HCT116 (cell line): ENCODE data around the gene TOMM40L. TPM values are rescaled to one million over a fixed set of nuclear protein-coding genes. Genes with fewer than 3 reads are reported as not detected.

ENCODE experiments used
- ATAC-seq: fragments of 200-7000 bp; cut with Tn5 transposase; 2 replicates; pipeline ENCODE4 v1.9.1; 2020; ENCODE audit warnings: mild to moderate bottlenecking, moderate library complexity
- BruUV-seq: library from RNA; stranded (reverse); fragments of 400-500 nt; replicated peaks from 2 replicates; lab custom pipeline; 2021; lab: Mats Ljungman, UMichigan
- CTCF ChIA-PET: fragments of 300-600 bp; sonication (Branson Sonifier 250); formaldehyde crosslinking; loops from one replicate; lab custom pipeline; 2021; ENCODE audit warnings: antibody characterized with exemption; lab: Charles Lee
- POLR2A ChIA-PET: fragments of 300-600, 350-600 bp; sonication (Branson Sonifier 250); formaldehyde crosslinking; loops from one replicate; lab custom pipeline; 2021; ENCODE audit warnings: antibody characterized with exemption; lab: Charles Lee
- RAD21 ChIA-PET, 2 experiments: fragments of 300-600 bp; sonication (Branson Sonifier 250); formaldehyde crosslinking; loops; one replicate each; lab custom pipeline; 2023; ENCODE audit warnings: low total read pairs in 2 of 2; ENCODE audit not compliant: uncharacterized antibody in 2 of 2, unreplicated experiment in 2 of 2, low non-redundant PET in 1 of 2; lab: Charles Lee
- DNase-seq: peaks from one replicate; pipeline ENCODE4 v3.0.0-alpha.2; 2010; ENCODE audit warnings: low read depth, low spot score
- H2AFZ ChIP-seq: fragments of 200-600 bp; shearing (Covaris generic), sonication (generic); 2 replicates; pipeline ENCODE4 v1.6.1; 2017; ENCODE audit warnings: low read depth, mixed run types, mixed read lengths, antibody characterized with exemption, low read length; ENCODE audit not compliant: poor library complexity, severe bottlenecking
- H3K27ac ChIP-seq: 2 replicates; pipeline ENCODE4 v1.5.1; 2012; ENCODE audit warnings: low read depth, low read length
- H3K27me3 ChIP-seq: fragments of 200-600 bp; sonication (generic); 2 replicates; pipeline ENCODE4 v1.6.1; 2016; ENCODE audit warnings: mixed run types, low read length, mixed read lengths; ENCODE audit not compliant: insufficient read depth
- H3K36me3 ChIP-seq, 2 experiments: fragments of 200-500 bp in 1 of 2; fragments of 200-600 bp in 1 of 2; sonication (Bioruptor generic) in 1 of 2; sonication (generic) in 1 of 2; 2 replicates each; pipeline versions ENCODE4 v1.5.1 to v1.6.1; 2014 to 2016; ENCODE audit warnings: low read length in 2 of 2, inconsistent platforms in 1 of 2, mixed read lengths in 1 of 2, mixed run types in 1 of 2; ENCODE audit not compliant: insufficient read depth in 2 of 2, control insufficient read depth in 1 of 2
- H3K4me1 ChIP-seq, 2 experiments: fragments of 200-600 bp in 1 of 2; sonication (generic) in 1 of 2; 2 replicates each; pipeline versions ENCODE4 v1.5.1 to v1.6.1; 2012 to 2017; ENCODE audit warnings: low read length in 2 of 2, inconsistent platforms in 1 of 2, mild to moderate bottlenecking in 1 of 2, mixed read lengths in 1 of 2, mixed run types in 1 of 2, moderate library complexity in 1 of 2; ENCODE audit not compliant: insufficient read depth in 2 of 2, control insufficient read depth in 1 of 2
- H3K4me2 ChIP-seq: fragments of 200-600 bp; sonication (generic); 2 replicates; pipeline ENCODE4 v1.6.1; 2017; ENCODE audit warnings: mixed run types, low read length, mixed read lengths
- H3K4me3 ChIP-seq, 2 experiments: fragments of 200-600 bp in 1 of 2; sonication (generic) in 1 of 2; replicated peaks in 1 of 2; 2 replicates each; pipeline ENCODE4 v1.5.1; 2011 to 2016; ENCODE audit warnings: low read length in 2 of 2, control low read depth in 1 of 2, low read depth in 1 of 2, mild to moderate bottlenecking in 1 of 2, mixed read lengths in 1 of 2, mixed run types in 1 of 2
- H3K79me2 ChIP-seq: fragments of 200-600 bp; sonication (generic); 2 replicates; pipeline ENCODE4 v1.6.1; 2017; ENCODE audit warnings: mild to moderate bottlenecking, mixed run types, low read length, moderate library complexity, mixed read lengths; ENCODE audit not compliant: insufficient read depth
- H3K9ac ChIP-seq: fragments of 200-600 bp; sonication (generic); 2 replicates; pipeline ENCODE4 v1.6.1; 2016; ENCODE audit warnings: low read length, mixed read lengths
- H3K9me2 ChIP-seq: fragments of 200-600 bp; sonication (generic), shearing (Covaris generic); 2 replicates; pipeline ENCODE4 v1.6.1; 2017; ENCODE audit warnings: mixed run types, mild to moderate bottlenecking, moderate library complexity; ENCODE audit not compliant: insufficient read depth
- H3K9me3 ChIP-seq, 2 experiments: fragments of 200-500 bp in 1 of 2; fragments of 200-600 bp in 1 of 2; sonication (Bioruptor generic) in 1 of 2; sonication (generic) in 1 of 2; 2 replicates each; pipeline ENCODE4 v1.6.1; 2014 to 2017; ENCODE audit warnings: low read length in 2 of 2, mixed read lengths in 2 of 2, inconsistent platforms in 1 of 2, low read depth in 1 of 2, mild to moderate bottlenecking in 1 of 2, mixed run types in 1 of 2, moderate library complexity in 1 of 2; ENCODE audit not compliant: control insufficient read depth in 1 of 2, insufficient read depth in 1 of 2
- H4K20me1 ChIP-seq: fragments of 200-600 bp; sonication (generic), shearing (Covaris generic); 2 replicates; pipeline ENCODE4 v1.6.1; 2017; ENCODE audit warnings: mixed run types, mild to moderate bottlenecking, moderate library complexity; ENCODE audit not compliant: insufficient read depth
- CTCF ChIP-seq, 3 experiments: fragments of 200-600 bp in 1 of 3; sonication (generic) in 1 of 3; IDR thresholded peaks in 2 of 3; conservative IDR thresholded peaks in 1 of 3; 2 replicates each; pipeline ENCODE4 v1.5.1; 2012 to 2017; ENCODE audit warnings: low read depth in 2 of 3, low read length in 2 of 3, antibody characterized with exemption in 1 of 3, borderline replicate concordance in 1 of 3, control low read depth in 1 of 3, mild to moderate bottlenecking in 1 of 3, mixed read lengths in 1 of 3, mixed run types in 1 of 3, moderate library complexity in 1 of 3; ENCODE audit not compliant: insufficient read depth in 1 of 3
- EGR1 ChIP-seq: IDR thresholded peaks from 2 replicates; pipeline ENCODE4 v1.6.1; 2012; ENCODE audit warnings: low read depth
- ELF1 ChIP-seq: IDR thresholded peaks from 2 replicates; pipeline ENCODE4 v1.6.1; 2012; ENCODE audit warnings: low read depth, borderline replicate concordance
- FOSL1 ChIP-seq: IDR thresholded peaks from 2 replicates; pipeline ENCODE4 v1.6.1; 2012; ENCODE audit warnings: low read depth
- POLR2A ChIP-seq: IDR thresholded peaks from 2 replicates; pipeline ENCODE4 v1.7.0; 2011; ENCODE audit warnings: borderline replicate concordance; ENCODE audit not compliant: insufficient read depth, insufficient read length; ENCODE audit errors: extremely low read depth
- SIN3A ChIP-seq: IDR thresholded peaks from 2 replicates; pipeline ENCODE4 v1.6.1; 2012; ENCODE audit warnings: low read depth
- SRF ChIP-seq: IDR thresholded peaks from 2 replicates; pipeline ENCODE4 v1.6.1; 2012; ENCODE audit warnings: low read depth
- YY1 ChIP-seq: IDR thresholded peaks from 2 replicates; pipeline ENCODE4 v1.6.1; 2011; ENCODE audit warnings: low read length, low read depth, moderate library complexity, mild to moderate bottlenecking; ENCODE audit not compliant: insufficient replicate concordance; ENCODE audit errors: extremely low read depth
- intact Hi-C: fragments of 100-400 bp; cut with micrococcal nuclease; formaldehyde crosslinking; loops from 2 replicates; pipeline ENCODE4 v1.10.0; 2022
- total RNA-seq: library from RNA; stranded (reverse); gene quantifications from one replicate; pipeline ENCODE4 v1.2.1, GENCODE V29; 2021; ENCODE audit not compliant: unreplicated experiment
- TF ChIP-seq, protein P1 (sequence below): IDR thresholded peaks from 2 replicates; pipeline ENCODE4 v1.6.1; 2012; ENCODE audit warnings: low read depth

The TOMM40L gene
- total RNA-seq, 1 experiment from 2014 or later, result 9.8 TPM

DNA sequence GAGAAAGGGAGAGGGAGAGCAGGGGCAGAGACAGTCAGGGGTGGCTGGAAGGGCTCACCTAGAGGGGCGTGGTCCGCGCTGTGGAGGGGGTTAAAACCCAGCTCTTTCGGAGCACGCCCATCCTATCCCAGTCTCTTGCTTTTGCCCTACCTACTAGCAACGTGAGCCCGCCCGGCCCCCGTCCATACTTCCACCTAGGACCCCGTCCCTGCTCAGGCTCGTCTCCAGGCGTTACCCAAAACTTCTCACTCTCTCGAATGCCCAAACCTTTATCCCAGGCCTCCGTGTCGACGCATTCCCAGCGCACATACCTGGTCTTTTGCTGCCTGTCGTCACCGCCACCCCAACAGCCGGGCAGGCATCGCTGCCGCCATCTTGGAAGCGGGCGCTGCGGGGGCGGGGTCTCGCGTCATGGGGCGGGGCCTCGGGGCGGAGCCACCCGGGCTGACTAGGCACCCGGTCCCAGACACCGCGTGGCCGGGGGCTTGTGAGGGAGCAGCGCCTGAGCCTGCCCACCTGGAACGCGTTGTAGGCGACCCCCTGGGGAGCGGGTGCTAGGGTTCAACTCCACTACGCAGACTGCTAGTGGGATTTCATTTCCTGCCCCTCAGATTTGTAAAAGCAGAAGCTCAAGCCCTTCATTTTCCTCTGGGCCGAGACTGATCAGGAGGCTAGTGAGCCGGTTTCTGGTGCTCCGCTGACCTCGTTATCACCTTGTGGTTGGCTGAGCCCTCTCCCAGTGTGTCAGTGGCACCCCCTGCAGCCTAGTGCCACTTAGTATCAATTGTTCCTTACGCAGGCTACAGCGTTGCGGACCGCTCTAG is 48.5 kb upstream of the TOMM40L start, which contains the start of gene B4GALT3 (continued):
- TF ChIP-seq SIN3A (peak; percentile 91), SRF (no peak), EGR1 (peak; percentile 94), POLR2A (peak; percentile 94)
- TF ChIP-seq, protein P1, sequence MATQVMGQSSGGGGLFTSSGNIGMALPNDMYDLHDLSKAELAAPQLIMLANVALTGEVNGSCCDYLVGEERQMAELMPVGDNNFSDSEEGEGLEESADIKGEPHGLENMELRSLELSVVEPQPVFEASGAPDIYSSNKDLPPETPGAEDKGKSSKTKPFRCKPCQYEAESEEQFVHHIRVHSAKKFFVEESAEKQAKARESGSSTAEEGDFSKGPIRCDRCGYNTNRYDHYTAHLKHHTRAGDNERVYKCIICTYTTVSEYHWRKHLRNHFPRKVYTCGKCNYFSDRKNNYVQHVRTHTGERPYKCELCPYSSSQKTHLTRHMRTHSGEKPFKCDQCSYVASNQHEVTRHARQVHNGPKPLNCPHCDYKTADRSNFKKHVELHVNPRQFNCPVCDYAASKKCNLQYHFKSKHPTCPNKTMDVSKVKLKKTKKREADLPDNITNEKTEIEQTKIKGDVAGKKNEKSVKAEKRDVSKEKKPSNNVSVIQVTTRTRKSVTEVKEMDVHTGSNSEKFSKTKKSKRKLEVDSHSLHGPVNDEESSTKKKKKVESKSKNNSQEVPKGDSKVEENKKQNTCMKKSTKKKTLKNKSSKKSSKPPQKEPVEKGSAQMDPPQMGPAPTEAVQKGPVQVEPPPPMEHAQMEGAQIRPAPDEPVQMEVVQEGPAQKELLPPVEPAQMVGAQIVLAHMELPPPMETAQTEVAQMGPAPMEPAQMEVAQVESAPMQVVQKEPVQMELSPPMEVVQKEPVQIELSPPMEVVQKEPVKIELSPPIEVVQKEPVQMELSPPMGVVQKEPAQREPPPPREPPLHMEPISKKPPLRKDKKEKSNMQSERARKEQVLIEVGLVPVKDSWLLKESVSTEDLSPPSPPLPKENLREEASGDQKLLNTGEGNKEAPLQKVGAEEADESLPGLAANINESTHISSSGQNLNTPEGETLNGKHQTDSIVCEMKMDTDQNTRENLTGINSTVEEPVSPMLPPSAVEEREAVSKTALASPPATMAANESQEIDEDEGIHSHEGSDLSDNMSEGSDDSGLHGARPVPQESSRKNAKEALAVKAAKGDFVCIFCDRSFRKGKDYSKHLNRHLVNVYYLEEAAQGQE, result no peak
- TF ChIP-seq, all 23 proteins: peak for 11

GRCh38 chr1:161177936-161178244 is 48.0 kb upstream of the TOMM40L start:
- Histone ChIP-seq H3K9ac (peak overlapping the region; percentile 81), H3K4me1 (peaks cover 19 to 32% of the 10 kb centered on the region in 2 experiments), H2AFZ (no peak overlapping the region), H4K20me1 (no peaks in the 10 kb centered on the region), H3K27ac (peak overlapping the region; percentile 57), H3K4me2 (peak overlapping the region; percentile 89), H3K9me2 (no peaks in the 10 kb centered on the region), H3K36me3 (peaks cover 12 to 17% of the 10 kb centered on the region in 2 experiments; a peak in 2 of 4 replicates), H3K27me3 (no peaks in the 10 kb centered on the region), H3K9me3 (no peaks in the 10 kb centered on the region), H3K79me2 (peaks cover 17% of the 10 kb centered on the region), H3K4me3 (peak overlapping the region; percentile 90 to 93)
- CTCF ChIA-PET, result interaction anchor here (2.1 kb wide), 1 partner anchor 12 kb away, joined by 9 read pairs; the partner anchor contains the start of gene PPOX
- no peak for ATAC-seq
- TF ChIP-seq ELF1 (no peak), FOSL1 (0 out of 2 replicates have a peak, but pooled peaks have one; percentile 7), POLR2A (no peak), YY1 (no peak), CTCF (IDR thresholded peaks at IDR 0.05 in 2 of 3, conservative IDR thresholded peaks at IDR 0.05 in 1 of 3; ENCODE audit: borderline replicate concordance in 1 of 3, insufficient read depth in 1 of 3, low read depth in 2 of 3, low read length in 2 of 3) (0 out of 6 replicates have a peak, but pooled peaks of 1 of the 3 experiments have one; percentile 1)
- intact Hi-C loops, result no loop called here
- no peak for DNase-seq
- POLR2A ChIA-PET, result interaction anchor here (1.5 kb wide), 1 partner anchor 12 kb away, joined by 8 read pairs; the partner anchor contains the start of gene PPOX
- RAD21 ChIA-PET, result no interaction called here
- TSS peak; percentile 95 for BruUV-seq
